Brain microvascular endothelial cell (primary cell): Measurements from ENCODE around the gene PNMA8C.
"Not testable (repeated sequence)": the region's sequence is repeated elsewhere in the genome, so short reads cannot be mapped to it uniquely, and the experiment has no call there.

ENCODE experiments used
- DNase-seq: peaks from one replicate; pipeline ENCODE4 v3.0.0-alpha.2; 2020
- H3K27ac ChIP-seq: fragments of 250-450 bp; sonication (Bioruptor Pico); 2 replicates; pipeline ENCODE4 v1.5.1; 2020; ENCODE audit warnings: mild to moderate bottlenecking, moderate library complexity
- H3K27me3 ChIP-seq: fragments of 250-450 bp; sonication (Bioruptor Pico); replicated peaks from 2 replicates; pipeline ENCODE4 v1.5.1; 2020; ENCODE audit warnings: mild to moderate bottlenecking
- H3K36me3 ChIP-seq: fragments of 250-450 bp; sonication (Bioruptor Pico); replicated peaks from 2 replicates; pipeline ENCODE4 v1.5.1; 2020; ENCODE audit warnings: mild to moderate bottlenecking
- H3K4me3 ChIP-seq: 2 replicates; pipeline ENCODE4 v1.5.1; 2011; ENCODE audit warnings: low read depth, mild to moderate bottlenecking, control low read depth, low read length, moderate library complexity
- in situ Hi-C: cut with HindIII; loops from 2 replicates; pipeline ENCODE4 v1.10.0; 2017; ENCODE audit warnings: low sequenced_read_pairs, low pct_ligation_motif_present
- TF ChIP-seq, protein P1 (sequence below): IDR thresholded peaks from 2 replicates; pipeline ENCODE4 v1.5.1; 2011; ENCODE audit warnings: low read depth, mild to moderate bottlenecking, moderate library complexity, low read length, control low read depth, inconsistent platforms; ENCODE audit errors: missing control alignments

The PNMA8C gene

GRCh38 chr19:46422344-46422743 is 6.4 kb downstream of the PNMA8C start:
- H3K27ac ChIP-seq = no peak overlapping the region
- H3K4me3 ChIP-seq = no peak overlapping the region
- in situ Hi-C loops = no loop called here
- no peaks in the 10 kb centered on the region for H3K36me3 ChIP-seq
- no peaks in the 10 kb centered on the region for H3K27me3 ChIP-seq
- TF ChIP-seq, protein P1, sequence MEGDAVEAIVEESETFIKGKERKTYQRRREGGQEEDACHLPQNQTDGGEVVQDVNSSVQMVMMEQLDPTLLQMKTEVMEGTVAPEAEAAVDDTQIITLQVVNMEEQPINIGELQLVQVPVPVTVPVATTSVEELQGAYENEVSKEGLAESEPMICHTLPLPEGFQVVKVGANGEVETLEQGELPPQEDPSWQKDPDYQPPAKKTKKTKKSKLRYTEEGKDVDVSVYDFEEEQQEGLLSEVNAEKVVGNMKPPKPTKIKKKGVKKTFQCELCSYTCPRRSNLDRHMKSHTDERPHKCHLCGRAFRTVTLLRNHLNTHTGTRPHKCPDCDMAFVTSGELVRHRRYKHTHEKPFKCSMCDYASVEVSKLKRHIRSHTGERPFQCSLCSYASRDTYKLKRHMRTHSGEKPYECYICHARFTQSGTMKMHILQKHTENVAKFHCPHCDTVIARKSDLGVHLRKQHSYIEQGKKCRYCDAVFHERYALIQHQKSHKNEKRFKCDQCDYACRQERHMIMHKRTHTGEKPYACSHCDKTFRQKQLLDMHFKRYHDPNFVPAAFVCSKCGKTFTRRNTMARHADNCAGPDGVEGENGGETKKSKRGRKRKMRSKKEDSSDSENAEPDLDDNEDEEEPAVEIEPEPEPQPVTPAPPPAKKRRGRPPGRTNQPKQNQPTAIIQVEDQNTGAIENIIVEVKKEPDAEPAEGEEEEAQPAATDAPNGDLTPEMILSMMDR = no peak
- no peak for DNase-seq

DNA sequence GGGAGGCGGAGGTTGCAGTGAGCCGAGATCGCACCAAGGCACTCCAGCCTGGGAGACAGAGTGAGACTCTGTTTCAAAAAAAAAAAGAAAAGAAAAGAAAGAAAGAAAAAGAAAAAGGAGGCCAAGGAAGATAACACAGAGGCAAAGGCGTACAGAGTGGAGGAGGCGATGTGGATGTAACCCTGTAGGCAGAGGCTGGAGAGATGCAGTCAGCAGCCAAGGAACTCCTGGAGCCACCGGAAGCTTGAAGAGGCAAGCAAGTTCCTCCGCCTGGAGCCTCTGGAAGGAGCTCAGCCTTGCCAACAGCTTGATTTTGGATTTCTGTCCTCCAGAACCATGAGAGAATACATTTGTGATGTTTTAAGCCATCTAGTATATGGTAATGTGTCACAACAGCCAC is 8.7 kb downstream of the PNMA8C start:
- H3K4me3 ChIP-seq = no peak overlapping the region
- H3K27ac ChIP-seq = no peak overlapping the region
- H3K27me3 ChIP-seq = no peaks in the 10 kb centered on the region
- in situ Hi-C loops = no loop called here
- no peak for DNase-seq
- TF ChIP-seq, protein P1 = no peak
- no peaks in the 10 kb centered on the region for H3K36me3 ChIP-seq

DNA sequence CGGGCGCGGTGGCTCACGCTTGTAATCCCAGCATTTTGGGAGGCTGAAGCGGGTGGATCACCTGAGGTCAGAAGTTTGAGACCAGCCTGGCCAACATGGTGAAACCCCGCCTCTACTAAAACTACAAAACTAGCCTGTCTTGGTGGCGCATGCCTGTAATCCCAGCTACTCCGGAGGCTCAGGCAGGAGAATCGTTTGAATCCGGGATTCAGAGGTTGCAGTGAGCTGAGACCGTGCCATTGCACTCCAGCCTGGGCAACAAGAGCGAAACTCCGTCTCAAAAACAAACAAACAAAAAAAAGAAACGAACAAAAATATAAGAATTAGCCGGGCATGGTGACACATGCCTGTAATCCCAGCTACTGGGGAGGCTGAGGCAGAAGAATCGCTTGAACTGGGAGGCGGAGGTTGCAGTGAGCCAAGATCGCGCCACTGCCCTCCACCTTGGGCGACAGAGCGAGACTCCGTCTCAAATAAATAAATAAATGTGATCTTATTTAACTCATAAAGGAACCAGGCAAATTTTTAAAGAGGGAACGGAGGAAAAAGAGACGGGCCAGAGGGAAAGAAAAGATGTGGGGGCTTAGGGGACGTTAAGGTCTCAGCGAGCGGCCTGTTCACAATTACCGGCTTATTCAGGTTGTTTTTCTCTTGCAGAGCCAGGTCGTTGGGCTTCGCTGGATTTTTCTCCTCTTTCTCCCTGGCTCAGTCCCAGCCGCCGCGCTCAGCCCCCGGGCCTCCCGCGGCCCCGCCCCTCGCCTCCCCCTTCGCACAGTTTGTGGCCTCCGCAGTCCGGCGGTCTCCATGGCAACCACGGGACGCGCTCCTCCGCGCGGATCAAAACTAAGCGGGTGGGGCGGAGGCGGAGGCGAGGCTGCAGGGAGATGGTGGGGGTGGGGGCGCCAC is 12.7 kb downstream of the PNMA8C start:
- peak; percentile 87 for DNase-seq
- peak overlapping the region; percentile 13 for H3K27ac ChIP-seq
- in situ Hi-C loops, H3K27me3 ChIP-seq, H3K36me3 ChIP-seq: not testable (repeated sequence)
- peak overlapping the region; percentile 52 for H3K4me3 ChIP-seq

DNA sequence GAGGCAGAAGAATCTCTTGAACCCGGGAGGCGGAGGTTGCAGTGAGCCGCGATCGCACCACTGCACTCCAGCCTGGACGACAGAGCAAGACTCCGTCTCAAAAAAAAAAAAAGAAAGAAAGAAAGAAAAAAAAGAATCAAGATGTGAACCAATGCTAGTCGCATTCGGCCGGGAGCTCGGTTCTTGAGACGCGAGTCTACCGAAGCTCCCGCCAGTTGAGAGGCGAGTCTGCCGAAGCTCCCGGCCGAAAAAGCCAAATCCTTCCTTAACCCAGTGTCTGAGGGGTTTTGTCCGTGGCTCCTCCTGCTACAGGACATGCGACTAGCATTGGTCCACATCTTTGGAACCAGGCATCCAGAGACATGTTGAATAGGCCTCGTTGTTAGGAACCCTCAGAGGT is 13.8 kb downstream of the PNMA8C start:
- H3K36me3 ChIP-seq, H3K4me3 ChIP-seq, H3K27me3 ChIP-seq, in situ Hi-C loops, DNase-seq, H3K27ac ChIP-seq: not testable (repeated sequence)

- in situ Hi-C loops = no loop called here
- H3K27ac ChIP-seq = peak within 1 kb of the TSS; percentile 61
- peak; percentile 81 for DNase-seq
- TF ChIP-seq, protein P1 = no peak
- no peaks in the 10 kb centered on the region for H3K27me3 ChIP-seq
- H3K4me3 ChIP-seq = peak within 1 kb of the TSS; percentile 67
- no peaks in the 10 kb centered on the region for H3K36me3 ChIP-seq
Measured at GRCh38 chr19:46413262-46414031, 15.3 kb downstream of the PNMA8C start, which contains the start of gene CCDC8. Gene CCDC8, minus strand, starts transcription at chr19:46413564. Its CDS starts 754 bp downstream, at chr19:46412810.

GRCh38 chr19:46412650-46413261 is 16.0 kb downstream of the PNMA8C start:
- no peaks in the 10 kb centered on the region for H3K36me3 ChIP-seq
- peak overlapping the region; percentile 67 for H3K4me3 ChIP-seq
- no peaks in the 10 kb centered on the region for H3K27me3 ChIP-seq
- in situ Hi-C loops = no loop called here
- no peak for DNase-seq
- peak overlapping the region; percentile 14 for H3K27ac ChIP-seq
- TF ChIP-seq, protein P1 = no peak
